ENCODE results near the gene OSBPL5. TPM values are rescaled to one million over a fixed set of nuclear protein-coding genes. Genes with fewer than 3 reads are reported as not detected.

OSBPL5 gene
- total and polyA plus RNA-seq, 9 of the 15 experiments (the other 6 are each of a cell fraction or from before 2014, with no cell fraction given): 0.06 to 14.8 (median 3.2) TPM

DNA sequence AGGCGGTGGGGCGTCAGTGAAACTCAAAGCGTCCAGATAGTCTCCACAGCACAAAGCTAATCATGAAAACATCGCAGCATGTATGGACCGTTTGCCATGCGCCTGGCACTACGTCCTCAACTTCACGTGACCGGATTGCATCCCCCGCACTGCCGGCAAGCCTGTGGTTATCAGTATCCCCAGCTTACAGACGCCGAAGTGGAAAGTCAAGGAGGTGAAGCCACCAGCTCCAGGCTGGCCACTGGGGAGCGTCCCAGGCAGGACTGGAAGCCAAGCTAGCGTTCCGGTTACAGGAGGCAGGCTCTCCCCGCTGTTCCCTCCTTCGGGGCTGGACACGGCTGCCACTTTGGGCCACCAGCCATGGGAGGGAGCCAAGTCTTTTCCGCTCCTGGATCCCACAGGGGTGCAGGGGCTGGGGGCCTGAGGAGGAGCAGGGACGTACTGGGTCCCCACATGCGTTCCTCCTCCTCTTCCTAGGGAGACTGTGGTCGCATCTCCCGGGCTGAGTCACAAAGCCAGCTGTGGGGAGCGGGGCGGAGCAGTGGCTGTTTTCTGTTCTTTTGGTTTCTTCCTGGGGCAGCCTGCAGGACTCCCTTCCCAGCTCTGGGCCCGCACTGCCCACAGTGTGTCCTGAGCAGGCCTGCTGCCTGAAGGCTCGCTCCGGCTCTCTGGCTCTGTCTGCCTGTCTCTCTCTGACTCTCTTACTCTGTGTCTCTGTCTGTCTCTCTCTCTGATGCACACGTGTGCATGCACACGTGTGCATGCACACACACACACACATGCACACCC, 4.3 kb upstream of the OSBPL5 start (continued):
- TF ChIP-seq, protein P1, sequence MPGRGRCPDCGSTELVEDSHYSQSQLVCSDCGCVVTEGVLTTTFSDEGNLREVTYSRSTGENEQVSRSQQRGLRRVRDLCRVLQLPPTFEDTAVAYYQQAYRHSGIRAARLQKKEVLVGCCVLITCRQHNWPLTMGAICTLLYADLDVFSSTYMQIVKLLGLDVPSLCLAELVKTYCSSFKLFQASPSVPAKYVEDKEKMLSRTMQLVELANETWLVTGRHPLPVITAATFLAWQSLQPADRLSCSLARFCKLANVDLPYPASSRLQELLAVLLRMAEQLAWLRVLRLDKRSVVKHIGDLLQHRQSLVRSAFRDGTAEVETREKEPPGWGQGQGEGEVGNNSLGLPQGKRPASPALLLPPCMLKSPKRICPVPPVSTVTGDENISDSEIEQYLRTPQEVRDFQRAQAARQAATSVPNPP (IDR thresholded peaks at IDR 0.05; ENCODE audit: borderline replicate concordance, insufficient read depth, insufficient read length): no peak
- TF ChIP-seq SNRNP70 (optimal IDR thresholded peaks at IDR 0.05; ENCODE audit: low read depth, low read length) (no peak), BACH1 (tag; IDR thresholded peaks at IDR 0.05) (no peak), HCFC1 (IDR thresholded peaks at IDR 0.05; ENCODE audit: low read depth, low read length) (peak; percentile 39; the same call in 1 of the 2 replicates), BRD4 (IDR thresholded peaks at IDR 0.05) (no peak), SIN3B (IDR thresholded peaks at IDR 0.05; ENCODE audit: low read depth) (no peak; the same call in 1 of the 2 replicates), SMARCA5 (IDR thresholded peaks at IDR 0.05) (no peak), KAT7 (CRISPR knock-in tag; IDR thresholded peaks at IDR 0.05; ENCODE audit: borderline replicate concordance) (no peak), SAFB (IDR thresholded peaks at IDR 0.05; ENCODE audit: borderline replicate concordance, low read depth, low read length) (no peak), KLF16 (IDR thresholded peaks at IDR 0.05) (peak; percentile 87), ARHGAP35 (IDR thresholded peaks at IDR 0.05; ENCODE audit: partially characterized antibody) (peak; percentile 26), TBP (optimal IDR thresholded peaks at IDR 0.05; ENCODE audit: low read depth, low read length) (peak; percentile 63), CHD7 (IDR thresholded peaks at IDR 0.05; ENCODE audit: low read depth, low read length) (no peak), DNMT1 (IDR thresholded peaks at IDR 0.05) (no peak)
- TF ChIP-seq, protein P2, sequence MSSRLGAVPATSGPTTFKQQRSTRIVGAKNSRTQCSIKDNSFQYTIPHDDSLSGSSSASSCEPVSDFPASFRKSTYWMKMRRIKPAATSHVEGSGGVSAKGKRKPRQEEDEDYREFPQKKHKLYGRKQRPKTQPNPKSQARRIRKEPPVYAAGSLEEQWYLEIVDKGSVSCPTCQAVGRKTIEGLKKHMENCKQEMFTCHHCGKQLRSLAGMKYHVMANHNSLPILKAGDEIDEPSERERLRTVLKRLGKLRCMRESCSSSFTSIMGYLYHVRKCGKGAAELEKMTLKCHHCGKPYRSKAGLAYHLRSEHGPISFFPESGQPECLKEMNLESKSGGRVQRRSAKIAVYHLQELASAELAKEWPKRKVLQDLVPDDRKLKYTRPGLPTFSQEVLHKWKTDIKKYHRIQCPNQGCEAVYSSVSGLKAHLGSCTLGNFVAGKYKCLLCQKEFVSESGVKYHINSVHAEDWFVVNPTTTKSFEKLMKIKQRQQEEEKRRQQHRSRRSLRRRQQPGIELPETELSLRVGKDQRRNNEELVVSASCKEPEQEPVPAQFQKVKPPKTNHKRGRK (tag; IDR thresholded peaks at IDR 0.05): no peak
